Stromal cell of bone marrow (primary cell): ENCODE data around the gene LIFR.

Experiments
- DNase-seq: peaks from one replicate; pipeline ENCODE4 v3.0.0-alpha.2; 2012; ENCODE audit warnings: low read depth

The LIFR gene

GRCh38 chr5:38509185-38509584 is 47.3 kb downstream of the LIFR start:
- DNase-seq = peak; percentile 49

GRCh38 chr5:38506302-38506701 is 50.1 kb downstream of the LIFR start:
- no peak for DNase-seq

- DNase-seq = peak; percentile 7
These were observed 55.7 kb downstream of the LIFR start for GRCh38 chr5:38500573-38501260.

- DNase-seq = peak; percentile 7
These were observed 58.5 kb downstream of the LIFR start for GRCh38 chr5:38497946-38498345.

DNA sequence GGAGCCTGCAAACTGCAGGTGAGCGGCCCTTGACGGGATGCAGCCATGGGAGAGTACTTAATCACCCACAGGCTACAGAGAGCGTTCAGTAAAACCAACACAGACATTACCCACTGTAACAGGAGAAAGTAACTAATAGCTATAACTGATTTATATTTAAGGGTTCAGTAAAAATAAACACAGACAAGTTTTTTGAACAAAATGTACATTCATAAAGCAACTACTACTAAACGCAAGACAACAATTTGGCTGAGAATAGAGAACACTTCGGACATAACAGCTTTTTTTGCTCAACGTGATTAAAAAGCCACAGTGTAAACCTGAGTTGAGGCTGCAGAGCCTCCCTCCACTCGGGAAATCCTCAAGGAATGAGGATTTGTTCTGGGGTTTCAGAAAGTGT is 61.7 kb downstream of the LIFR start:
- no peak for DNase-seq

DNA sequence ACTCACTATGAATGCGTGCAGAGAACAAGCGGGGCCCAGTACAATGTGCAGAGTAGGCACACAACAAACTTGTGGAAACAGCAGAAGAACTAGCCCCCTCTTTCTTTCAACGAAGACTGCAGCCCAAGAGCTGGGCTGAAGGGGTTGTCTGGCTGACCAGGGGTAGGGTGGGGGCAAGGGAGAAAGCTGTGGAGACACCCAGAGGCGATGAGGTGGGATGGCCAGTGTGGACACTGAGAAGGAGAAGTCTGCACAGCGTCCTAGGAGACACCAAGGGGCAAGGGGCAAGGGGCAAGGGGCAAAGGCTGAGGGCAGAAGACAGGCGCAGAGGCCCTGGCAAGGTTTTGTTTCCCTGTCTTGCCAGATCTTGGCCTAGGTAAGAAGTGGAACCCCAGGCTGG is 62.3 kb downstream of the LIFR start:
- DNase-seq = no peak

DNA sequence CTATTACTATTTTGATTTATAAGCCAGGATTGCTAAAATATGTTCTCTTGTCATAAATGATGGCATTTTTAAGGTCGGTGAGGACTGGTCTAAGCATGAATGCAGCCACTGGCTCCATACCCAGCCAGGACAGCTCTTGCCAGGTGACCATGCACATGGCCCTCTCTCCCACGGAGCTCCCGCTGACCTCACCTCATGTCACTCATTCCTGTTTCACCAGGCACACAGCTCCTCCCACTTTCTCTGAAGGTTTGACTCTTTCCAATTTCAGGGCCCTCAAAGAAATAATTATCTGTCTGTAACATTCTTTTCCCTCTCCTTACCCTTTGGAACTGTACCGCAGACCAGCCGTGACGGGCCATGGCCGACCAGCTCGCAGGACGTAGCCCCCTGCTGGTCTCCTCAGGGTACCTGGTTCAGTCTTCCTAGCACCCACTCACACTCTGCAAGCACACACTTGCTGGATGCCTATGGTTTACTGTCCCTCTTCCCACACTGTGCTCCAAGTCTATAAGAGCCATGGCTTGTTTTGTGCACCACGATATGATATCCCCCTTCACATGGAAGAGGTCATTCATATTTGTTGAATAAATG is 72.5 kb downstream of the LIFR start:
- no peak for DNase-seq

GRCh38 chr5:38479315-38479904 is 77.0 kb downstream of the LIFR start:
- no peak for DNase-seq

DNA sequence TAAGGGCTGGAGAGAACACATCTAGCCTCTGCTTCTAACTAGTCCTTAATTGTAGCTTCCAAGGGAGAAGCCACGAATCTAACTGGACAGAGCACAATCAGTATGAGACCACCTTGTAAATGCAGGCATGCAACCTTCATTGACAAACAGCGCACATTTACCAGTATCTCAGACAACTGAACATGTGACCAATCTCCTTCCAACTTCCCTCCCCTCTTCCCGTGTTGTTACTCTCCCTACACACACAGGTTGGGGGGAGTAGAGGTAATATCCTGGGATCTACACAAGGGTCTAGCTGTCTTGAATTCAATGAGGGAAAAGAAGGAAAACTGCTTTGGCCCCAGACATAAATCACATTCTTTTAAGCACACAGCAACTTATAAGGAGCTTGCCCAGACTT is 77.6 kb downstream of the LIFR start:
- DNase-seq = no peak

GRCh38 chr5:38478166-38478565 is 78.3 kb downstream of the LIFR start:
- no peak for DNase-seq

GRCh38 chr5:38473008-38473407 is 83.4 kb downstream of the LIFR start:
- DNase-seq = no peak

DNA sequence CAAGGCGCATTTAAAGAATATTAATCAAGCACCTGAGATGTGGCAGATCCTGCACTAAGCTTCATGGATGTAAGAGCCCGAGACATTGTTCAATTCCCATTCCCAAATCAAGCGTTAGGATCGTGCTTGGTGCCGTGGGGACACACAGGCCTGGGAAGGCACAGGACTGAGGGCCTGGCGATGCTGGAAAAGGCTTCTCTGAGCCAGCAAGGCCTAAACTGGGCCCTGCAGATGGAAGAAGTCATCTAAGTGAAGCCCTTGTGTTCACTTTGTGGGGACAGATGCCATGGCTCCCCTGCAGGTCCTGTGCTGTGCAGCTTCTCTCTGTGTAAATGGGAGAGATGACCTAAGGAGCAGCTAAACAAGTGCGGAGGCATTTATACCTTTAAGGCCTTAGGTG is 83.9 kb downstream of the LIFR start:
- no peak for DNase-seq

- no peak for DNase-seq
These were observed 84.7 kb downstream of the LIFR start for GRCh38 chr5:38471709-38472108.

GRCh38 chr5:38469707-38470267 is 86.7 kb downstream of the LIFR start:
- no peak for DNase-seq

- no peak for DNase-seq
These were observed 87.3 kb downstream of the LIFR start for GRCh38 chr5:38468978-38469706.

DNA sequence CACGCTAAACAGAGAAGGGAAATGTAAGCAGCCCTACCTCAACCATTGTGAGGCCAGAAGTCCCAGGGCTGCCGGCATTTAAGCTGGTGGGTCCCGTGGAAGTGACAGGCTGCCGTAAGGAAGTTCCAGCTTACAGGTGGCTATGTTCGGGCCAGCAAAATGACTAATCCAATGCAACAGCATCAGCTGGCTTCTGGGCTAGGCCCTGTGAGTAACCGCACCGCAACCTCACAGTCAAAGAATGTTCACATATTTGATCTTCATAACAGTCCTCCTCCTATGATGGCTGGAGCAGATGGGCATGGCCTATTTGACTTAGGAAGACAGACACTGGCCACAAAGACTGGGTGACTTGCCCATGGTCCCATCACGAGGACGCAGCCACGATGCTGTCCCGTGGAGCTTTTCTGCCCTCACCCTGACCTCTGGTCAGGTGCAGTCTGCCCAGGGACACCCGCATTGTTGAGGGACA is 88.2 kb downstream of the LIFR start:
- DNase-seq = peak; percentile 83

DNA sequence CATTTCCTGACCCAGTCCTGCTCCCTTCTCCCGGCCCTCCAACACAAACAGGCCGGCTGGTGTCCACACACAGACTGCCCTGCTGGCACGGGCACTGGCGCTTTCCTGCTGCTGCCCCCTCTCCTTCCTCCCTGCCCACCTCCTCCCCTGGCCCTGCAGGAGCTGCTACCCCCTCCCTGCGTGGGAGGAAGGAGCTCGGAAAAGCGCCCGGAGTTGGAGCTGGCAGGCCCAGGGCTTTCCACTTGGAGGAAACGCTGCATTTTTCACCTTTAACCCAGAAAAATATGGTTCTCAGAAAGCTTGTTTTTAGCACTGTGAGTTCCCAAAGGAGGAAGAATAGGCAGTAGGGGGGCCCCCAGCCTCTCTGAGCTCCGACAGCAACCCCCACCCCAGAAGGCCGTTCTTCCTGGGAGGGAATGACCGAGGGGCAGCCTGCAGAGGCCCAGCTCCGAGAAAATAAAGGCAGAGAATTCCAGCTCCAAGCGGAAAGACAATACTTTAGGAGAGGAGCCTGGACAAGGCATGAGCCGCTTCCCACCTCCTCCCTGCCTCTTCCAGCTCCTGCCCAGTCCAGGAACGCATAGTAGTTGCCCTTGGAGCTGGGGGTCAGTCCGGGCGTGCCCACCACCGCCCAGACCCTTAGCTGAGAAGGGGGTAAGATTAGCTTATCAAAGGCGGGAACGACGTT is 88.9 kb downstream of the LIFR start:
- no peak for DNase-seq

DNA sequence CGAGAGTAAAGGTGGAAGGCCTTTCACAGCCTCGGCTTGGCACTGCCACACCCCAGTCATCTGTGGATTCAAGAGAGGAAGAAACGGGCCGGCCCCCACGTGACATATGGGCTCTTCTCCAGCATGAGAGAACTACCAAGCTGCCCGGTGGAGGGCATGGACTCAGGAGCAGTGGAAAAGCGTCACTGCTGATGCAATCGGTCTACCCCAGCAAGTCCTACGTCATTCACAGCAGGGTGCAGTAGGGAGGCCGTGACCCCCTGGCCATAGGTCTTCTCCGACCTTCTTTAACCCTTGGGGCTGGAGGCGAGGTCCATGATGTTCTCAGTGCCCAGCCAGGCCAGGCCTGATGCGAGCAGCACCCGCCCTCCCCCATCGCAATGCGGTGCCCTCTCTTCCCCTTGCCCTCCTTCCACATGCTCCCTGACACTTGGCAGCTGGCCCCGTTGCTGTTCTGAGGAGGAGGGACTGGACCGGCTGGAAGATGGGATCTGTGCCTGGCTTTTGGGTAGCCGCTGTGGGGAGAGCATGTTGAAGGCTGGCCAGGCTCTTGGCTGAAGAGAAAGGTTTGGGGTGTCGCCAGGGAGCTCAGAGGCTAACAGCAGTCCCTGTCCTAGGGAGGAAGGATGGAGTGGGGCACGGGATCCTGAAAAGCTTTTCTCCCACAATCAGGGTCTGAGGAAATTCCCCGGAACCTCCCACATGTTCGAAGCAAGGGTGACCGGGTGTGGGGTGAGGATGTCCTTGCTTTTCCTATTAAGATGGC is 89.8 kb downstream of the LIFR start:
- DNase-seq = no peak

DNA sequence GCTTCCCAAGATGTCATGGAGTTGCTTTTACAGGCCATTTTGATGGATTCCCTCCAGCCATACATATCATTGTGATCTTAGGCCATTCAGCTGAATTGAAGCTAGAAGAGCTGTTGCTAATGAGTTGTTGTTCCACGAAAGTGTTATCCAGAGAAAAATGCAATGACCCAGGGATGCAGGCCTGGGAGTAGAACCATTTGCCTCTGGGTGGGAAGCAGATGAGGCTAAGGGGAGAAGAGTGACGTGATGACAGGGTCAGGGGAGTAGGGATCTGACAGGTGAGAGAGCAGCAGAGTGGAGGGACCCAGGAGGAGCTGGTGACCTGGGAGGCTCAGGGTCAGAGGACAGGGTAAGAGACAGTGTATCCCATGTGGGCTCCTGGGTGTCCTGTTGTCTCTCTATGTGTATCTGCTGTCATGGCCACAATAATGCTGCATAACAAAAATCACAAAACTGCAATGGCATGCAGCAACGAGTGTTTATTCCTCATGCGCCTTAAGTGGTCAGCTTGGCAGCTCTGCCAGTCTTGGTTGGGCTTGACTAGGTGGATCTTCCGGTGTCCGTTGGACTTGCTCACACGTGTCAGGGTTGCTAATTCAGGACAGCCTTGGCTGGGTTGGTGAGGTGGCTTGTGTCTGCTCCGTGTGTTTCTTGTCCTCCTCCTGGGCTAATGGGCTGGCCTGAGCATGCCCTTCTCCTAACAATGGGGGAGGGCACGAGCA is 90.6 kb downstream of the LIFR start:
- DNase-seq = no peak

DNA sequence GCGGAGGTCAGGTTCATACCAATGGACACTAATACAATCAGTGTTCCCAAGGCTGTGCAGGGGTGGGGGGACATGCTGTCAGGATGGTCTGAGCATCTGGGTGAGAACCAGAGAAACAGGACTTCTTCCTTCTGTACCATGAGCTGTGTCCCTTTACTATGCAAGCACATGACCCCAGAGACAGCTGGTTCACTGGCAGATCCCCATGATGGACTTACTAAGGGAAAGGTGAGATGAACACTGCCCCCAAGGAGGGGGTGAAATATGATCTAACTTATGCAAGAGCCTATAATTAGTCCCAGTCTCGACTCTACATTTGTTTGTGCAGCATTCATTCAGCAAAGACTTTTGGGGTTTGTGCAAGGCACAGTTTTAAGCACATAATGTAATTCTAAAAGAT is 91.4 kb downstream of the LIFR start:
- no peak for DNase-seq
